ENCODE measurements around the gene OR11H7.

Gene OR11H7

GRCh38 chr14:20228681-20229080 lies at the start of gene OR11H7:
TSS of gene OR11H7 (plus strand) at chr14:20228981.
- no peak within 1 kb of the TSS for H3K4me3 ChIP-seq (replicated peaks in 1 of 2; ENCODE audit: low read depth in 2 of 2, low read length in 2 of 2)
- DNase-seq (ENCODE audit: low read depth in 2 of 2): no peak

GRCh38 chr14:20179218-20179617 lies 49.6 kb upstream of the OR11H7 start:
- H3K4me3 ChIP-seq (replicated peaks in 1 of 2; ENCODE audit: low read depth in 2 of 2, low read length in 2 of 2): no peak overlapping the region
- DNase-seq (ENCODE audit: low read depth in 2 of 2): no peak
- TF ChIP-seq CTCF (IDR thresholded peaks at IDR 0.05; ENCODE audit: low read depth, low read length): no peak

More at GRCh38 chr14:20228681-20229080, at the start of gene OR11H7:
- no peak for TF ChIP-seq CTCF (IDR thresholded peaks at IDR 0.05; ENCODE audit: low read depth, low read length)

GRCh38 chr14:20179880-20180279 lies 48.9 kb upstream of the OR11H7 start:
- H3K4me3 ChIP-seq (replicated peaks in 1 of 2; ENCODE audit: low read depth in 2 of 2, low read length in 2 of 2): no peak overlapping the region
- no peak for DNase-seq (ENCODE audit: low read depth in 2 of 2)
- TF ChIP-seq CTCF (IDR thresholded peaks at IDR 0.05; ENCODE audit: low read depth, low read length): no peak

- TF ChIP-seq CTCF (IDR thresholded peaks at IDR 0.05; ENCODE audit: low read depth, low read length): no peak
- no peak for DNase-seq (ENCODE audit: low read depth in 2 of 2)
- H3K4me3 ChIP-seq (replicated peaks in 1 of 2; ENCODE audit: low read depth in 2 of 2, low read length in 2 of 2): no peak overlapping the region
These were observed 48.3 kb upstream of the OR11H7 start for GRCh38 chr14:20180486-20180885.

- H3K4me3 ChIP-seq (replicated peaks in 1 of 2; ENCODE audit: low read depth in 2 of 2, low read length in 2 of 2): no peak overlapping the region
- DNase-seq (ENCODE audit: low read depth in 2 of 2): no peak
- no peak for TF ChIP-seq CTCF (IDR thresholded peaks at IDR 0.05; ENCODE audit: low read depth, low read length)
These were observed 44.6 kb upstream of the OR11H7 start for GRCh38 chr14:20184181-20184580.

- DNase-seq (ENCODE audit: low read depth in 2 of 2): no peak
- H3K4me3 ChIP-seq (replicated peaks in 1 of 2; ENCODE audit: low read depth in 2 of 2, low read length in 2 of 2): no peak within 1 kb of the TSS
- TF ChIP-seq CTCF (IDR thresholded peaks at IDR 0.05; ENCODE audit: low read depth, low read length): no peak
These were observed 38.2 kb upstream of the OR11H7 start, which contains the start of gene OR11G2 for GRCh38 chr14:20190596-20190995. TSS of gene OR11G2 (plus strand) at chr14:20190896. CDS start at chr14:20197438, 6,542 bp downstream.

- no peak for DNase-seq (ENCODE audit: low read depth in 2 of 2)
- TF ChIP-seq CTCF (IDR thresholded peaks at IDR 0.05; ENCODE audit: low read depth, low read length): no peak
- H3K4me3 ChIP-seq (replicated peaks in 1 of 2; ENCODE audit: low read depth in 2 of 2, low read length in 2 of 2): no peak overlapping the region
These were observed 37.4 kb upstream of the OR11H7 start for GRCh38 chr14:20191396-20191795.

Measured in cardiac fibroblast (primary cell).